M059J (cell line): ENCODE results near the gene ST6GAL1. TPM values are rescaled to one million over a fixed set of nuclear protein-coding genes. Genes with fewer than 3 reads are reported as not detected.
"Not testable (repeated sequence)": the region's sequence is repeated elsewhere in the genome, so short reads cannot be mapped to it uniquely, and the experiment has no call there.

ENCODE experiments used
- DNase-seq: peaks from one replicate; pipeline ENCODE4 v3.0.0-alpha.2; 2012; ENCODE audit warnings: low read depth
- total RNA-seq: library from RNA; depleted of rRNA; stranded (reverse); fragments of >200 nt; shearing (Covaris generic); gene quantifications from 2 replicates; pipeline ENCODE4 v1.2.3, GENCODE V29; 2014

The ST6GAL1 gene
- total RNA-seq, 1 experiment from 2014 or later = 1.2 TPM

DNA sequence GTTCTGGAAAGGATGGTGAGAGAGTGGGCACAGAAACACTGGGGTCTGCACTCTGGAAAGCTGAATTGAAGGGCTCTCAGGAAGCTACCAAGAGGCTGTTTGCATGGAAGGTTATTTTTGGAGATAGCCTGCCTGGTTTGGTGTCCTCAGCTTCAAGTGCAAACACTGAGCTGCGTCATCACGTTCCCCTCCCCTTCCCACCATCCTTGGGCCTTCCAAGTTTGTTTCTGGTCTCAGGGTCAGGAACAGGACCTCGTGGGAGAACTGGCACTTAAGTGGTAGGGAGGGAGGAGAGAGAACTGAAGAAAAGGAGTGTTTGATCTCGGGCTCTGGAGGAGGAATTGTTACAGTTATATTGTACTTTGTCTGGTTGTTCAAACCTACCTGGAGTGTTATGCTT lies 10.6 kb downstream of the ST6GAL1 start:
- no peak for DNase-seq

DNA sequence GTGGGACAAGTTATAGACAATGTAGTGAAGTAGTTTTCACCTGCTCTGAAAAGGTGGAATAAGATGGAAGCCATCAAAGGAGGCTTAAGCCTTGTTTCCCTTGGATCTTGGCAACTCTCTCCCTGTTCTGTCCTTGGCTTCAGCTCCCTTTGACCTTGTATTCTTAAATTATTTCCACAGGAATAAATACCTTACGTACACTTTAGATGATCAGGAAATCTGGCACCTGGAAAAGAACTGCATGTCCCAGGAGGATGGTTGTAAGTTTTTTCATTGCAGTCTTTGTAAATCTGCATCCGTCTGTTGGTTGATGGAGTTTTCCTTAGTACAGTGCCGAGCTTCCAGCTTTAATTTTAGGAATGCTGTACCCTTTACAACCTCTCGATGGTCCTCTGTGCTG lies 11.8 kb downstream of the ST6GAL1 start:
- no peak for DNase-seq

DNA sequence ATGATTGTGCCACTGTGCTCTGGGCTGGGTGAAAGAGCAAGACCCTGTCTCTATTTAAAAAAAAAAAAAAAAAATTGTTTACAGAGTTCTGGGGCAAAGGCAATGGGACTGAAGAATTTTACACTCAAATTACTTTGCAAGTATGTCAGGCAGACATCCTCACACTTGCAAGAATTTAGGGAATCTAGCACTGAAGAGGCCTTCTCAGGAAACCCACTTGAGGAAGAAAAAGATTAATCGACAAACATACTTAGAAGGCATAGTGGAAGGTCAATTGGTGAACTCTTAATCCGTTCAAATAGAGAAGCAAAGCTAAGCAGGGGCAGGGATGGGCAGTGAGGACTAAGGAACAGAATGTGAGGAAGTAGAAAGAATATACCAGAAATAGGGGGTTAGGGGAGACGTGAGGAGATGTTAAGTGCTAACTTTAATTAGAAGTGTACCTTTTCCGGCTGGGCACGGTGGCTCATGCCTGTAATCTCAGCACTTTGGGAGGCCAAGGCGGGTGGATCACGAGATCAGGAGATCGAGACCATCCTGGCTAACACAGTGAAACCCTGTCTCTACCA lies 15.0 kb downstream of the ST6GAL1 start:
- no peak for DNase-seq

DNA sequence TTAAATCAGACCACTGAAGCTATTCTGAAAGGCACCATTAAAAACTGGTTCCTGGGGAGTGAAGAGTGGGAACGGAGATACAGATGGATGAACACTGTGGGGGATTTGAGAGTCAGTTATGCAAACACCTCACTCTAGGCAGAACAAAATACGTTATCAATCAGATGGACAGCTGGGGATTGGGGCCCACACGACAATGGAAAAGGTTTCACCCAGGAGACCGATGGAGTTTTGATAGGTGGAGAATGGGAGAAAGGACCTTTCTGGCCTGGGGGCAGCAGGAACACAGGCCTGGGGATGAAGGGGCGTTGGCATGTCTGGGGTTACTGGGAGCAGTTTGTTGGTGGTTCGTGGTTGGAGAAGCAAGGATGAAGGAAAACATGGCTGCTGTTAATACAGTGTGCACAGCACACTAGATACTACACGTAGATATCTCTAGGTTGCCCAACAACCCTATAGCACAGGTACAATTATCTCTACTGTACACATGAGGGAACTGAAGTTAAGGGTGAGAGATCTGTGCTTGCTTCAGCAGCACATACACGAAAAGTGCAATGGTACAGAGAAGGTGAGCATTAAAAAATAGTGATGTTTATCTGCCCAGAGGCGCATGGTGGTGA lies 16.5 kb downstream of the ST6GAL1 start:
- no peak for DNase-seq

DNA sequence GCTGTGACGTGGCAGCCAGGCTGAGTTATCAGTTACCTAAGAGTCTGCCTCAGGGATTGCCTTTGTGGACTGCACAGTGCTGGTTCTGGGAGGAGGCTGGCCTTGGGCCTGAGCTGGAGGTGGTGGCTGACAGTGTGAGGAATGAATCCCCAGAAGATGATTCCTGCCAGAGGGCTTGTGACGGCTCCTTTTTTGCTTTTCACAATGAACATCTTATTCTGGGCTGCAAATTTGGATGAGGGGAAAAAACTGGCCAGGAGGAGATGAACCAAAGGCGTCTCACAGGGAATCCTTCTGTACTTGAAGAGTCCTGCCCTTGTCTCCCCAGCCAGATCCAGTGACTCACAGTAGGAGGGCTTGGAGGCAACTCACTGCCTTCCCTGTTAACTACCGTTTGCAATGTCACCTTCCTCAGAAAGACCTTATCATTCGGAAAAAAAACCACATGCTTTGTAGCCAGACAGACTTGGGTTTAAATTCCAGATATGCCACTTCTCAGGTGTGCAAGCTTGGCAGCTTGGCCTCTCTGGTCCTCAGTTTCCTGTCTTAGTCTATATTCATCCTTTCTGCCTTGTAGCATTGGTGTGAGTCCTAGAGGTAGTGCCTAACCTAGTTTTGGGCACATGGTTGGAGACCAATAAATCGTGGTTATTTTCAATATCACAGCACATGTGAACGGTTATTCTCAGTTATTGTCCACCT lies 19.1 kb downstream of the ST6GAL1 start:
- peak; percentile 59 for DNase-seq

DNA sequence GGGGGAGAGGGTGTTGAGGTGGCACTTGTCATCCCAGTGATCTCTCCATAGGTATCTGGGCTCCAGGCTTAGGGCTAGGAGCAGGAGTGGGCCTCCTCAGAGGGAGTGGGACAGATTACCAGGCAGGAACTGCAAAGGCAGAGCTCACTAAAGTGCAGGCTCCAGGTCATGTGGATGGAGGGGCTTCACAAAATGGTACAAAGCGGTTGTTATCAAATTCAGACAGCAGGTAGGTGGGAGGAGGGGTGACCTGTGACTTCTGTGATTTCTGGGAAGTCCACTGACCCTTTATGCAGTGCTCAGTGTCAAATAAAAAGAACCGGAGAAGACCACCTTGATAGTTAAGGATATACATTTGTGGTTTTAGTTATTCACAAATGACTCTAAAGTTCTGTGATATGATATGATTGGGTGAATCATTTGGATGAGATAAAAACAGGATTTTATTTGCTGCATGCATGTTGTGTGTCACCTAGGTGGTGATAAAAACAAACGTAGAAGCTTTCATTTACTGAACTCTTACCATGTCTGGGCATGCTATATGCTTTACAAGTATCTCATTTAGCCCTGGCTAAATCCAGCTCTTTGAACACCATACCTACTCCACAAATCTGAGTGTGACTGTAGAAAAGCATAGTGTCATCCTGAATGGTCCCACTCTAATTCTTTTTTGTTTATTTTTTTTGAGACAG lies 20.2 kb downstream of the ST6GAL1 start:
- DNase-seq = no peak

DNA sequence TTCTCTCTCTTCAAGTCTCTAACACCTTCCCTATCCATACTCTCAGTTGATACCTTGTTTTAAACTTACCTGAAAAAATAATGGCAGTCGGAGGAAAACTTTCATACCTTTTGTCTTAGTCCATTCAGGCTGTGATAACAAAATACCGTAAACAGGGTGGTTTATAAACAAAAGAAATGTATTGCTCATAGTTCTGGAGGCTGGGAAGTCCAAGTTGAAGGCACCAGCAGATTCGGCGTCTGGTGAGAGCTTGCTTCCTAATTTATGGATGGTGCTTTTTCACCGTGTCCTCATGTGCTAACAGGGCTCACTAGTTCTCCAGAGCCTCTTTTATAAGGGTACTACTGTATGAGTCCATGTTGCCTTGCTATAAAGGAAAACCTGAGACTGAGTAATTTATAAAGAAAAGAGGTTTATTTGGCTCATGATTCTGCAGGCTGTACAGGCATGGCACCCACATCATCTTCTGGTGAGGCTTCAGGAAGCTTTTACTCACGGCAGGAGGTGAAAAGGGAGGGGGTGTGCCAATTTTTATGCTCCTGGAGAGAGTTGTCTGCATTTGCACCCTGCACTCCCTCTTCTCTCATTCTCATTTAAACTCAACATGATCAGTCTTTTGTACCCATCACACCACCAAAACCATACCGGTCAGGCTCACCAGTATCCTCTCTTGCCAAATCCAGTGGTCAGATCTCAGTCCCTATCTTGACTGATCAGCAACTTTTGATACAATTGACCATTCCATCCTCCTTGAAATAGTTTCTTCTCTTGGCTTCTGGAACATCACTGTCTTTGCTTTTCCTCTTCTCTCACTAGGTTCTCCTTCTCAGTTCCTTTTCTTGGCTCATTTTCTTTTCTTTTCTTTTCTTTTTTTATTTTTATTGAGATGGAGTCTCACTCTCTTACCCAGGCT lies 21.6 kb downstream of the ST6GAL1 start:
- no peak for DNase-seq

DNA sequence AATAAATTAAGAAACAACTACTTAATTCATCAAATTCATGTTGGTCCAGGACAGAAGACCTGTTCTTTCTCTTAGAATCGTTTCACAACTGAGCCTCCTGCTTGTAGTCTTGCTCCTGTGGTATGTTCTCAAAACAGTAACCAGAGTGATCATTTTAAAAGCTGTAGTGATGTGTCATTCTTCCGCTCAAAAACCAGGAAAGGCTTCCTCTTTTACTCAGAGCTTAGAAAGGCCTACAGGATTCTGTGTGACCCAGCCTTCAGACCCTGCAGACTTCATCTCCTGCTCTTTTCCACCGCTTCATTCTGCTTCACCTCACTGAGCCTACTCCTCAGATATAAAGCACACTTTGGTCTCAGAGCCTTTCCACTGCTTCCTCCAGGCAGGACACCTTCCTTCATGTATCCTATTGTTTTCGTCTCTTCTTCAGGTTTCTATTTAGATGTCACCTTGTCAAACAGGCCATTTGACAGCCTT lies 22.7 kb downstream of the ST6GAL1 start:
- DNase-seq = peak; percentile 83

DNA sequence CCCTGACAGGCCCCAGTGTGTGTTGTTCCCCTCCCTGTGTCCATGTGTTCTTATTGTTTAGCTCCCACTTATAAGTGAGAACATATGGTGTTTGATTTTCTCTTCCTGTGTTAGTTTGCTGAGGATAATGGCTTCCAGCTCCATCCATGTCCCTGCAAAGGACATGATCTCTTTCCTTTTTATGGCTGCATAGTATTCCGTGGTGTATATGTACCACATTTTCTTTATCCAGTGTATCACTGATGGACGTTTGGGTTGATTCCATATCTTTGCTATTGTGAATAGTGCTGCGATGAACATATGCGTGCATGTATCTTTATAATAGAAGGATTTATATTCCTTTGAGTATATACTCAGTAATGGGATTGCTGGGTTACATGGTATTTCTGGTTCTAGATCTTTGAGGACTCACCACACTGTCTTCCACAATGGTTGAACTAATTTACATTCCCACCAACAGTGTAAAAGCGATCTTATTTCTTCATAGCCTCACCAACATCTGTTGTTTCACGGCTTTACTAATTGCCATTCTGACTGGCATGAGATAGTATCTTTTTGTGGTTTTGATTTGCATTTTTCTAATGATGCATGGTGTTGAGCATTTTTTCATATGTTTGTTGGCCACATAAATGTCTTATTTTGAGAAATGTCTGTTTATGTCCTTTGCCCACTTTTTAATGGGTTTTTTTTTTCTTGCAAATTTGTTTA lies 23.8 kb downstream of the ST6GAL1 start:
- peak; percentile 56 for DNase-seq

DNA sequence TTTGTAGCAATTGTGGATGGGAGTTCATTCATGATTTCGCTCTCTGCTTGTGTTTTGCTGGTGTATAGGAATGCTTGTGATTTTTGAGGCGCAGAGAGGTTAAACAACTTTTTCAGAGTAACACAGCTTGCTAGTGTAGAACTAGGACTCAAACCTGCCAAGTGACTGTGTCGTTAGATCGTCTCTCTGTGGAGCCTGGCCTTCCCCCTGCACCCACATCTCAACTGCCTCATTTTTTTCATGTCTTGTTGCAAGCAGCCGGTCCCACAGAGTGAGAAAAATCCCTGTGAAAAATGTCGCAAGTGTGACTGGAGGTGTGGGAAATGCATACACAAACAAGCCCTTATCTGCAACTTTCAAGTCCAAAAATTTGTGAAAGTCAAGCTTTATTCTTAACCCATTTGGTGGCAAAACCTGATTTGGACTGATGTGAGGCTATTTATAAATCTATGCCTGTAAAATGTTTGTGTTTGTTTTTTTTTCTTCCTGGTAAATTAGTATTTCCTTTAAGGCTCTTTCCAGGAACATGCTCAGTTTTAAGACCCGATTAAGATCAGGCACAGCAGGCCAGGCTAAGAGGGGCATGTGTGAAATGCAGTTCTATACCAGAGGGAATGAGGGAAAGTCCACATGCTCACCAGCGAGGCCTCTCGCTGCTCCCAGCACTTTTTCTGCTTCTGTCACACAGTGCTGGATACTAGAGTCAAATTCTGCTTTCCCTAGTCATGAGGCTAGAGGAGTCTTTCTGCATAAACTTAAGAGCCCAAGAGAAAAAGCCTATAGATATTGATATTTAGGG lies 25.8 kb downstream of the ST6GAL1 start:
- no peak for DNase-seq

DNA sequence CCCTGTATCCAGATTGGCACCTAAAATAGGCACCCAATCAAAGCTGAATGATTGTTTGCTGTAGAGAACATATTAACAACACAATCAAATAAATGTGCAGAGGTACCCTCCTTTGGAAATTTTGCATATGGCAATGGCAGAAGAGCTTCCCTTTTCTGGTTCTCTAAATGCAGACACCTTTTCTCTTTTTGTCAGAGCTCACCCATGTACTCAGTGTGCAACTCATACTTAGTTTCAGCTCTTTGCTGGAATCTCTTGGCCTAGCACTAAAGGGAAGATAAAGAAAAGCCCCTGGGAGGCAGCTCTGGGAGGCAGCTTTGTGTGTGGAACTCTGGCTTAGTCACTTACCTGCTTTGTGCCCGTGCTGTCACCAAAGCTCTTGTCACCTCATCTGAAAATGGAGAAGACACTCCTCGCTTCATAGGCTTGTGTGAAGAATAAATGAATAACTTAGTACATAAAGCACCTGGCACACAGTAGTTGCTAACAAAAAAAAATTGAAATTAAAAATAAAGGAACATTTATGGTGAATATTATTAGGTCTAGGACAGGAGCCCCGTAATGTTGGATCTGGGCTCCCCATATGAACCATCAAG lies 28.8 kb downstream of the ST6GAL1 start:
- DNase-seq = no peak

DNA sequence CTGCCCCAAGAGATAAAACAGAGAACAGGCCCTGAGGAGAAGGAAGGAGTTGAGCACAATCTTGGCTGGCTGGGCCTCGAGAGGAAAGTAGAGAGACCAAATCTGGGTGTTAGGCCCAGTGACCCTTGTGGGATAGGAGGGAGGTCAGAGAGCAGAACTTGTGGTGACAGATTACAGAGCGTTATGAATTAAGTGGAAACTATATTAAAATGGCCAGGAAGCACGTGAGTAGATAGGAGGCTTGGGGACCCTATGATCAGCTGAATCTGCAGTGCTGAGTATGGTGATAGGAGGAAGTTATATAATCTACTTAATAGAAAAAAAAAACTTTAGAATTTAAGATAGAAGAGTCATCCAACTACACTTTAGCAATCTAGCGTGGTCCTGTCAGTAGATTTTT lies 30.0 kb downstream of the ST6GAL1 start:
- DNase-seq = no peak

DNA sequence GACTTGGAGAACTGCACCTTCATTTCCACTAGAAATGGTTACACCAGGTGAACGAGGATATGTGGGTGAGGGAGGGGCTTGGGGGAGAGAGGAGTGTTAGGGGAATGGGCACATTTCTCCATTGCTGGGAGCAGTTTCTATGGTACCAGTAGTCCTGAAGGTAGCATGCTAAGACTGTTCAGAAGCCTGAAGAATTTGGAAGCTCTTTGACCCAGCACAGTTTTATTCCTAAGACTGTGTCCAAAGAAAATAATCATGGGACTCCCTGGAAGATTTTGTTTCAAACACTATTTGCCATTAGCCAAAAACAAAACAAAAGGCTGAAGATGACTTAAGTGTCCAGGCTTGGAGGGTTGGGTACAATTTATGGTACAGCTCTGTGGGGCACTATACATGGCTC lies 32.1 kb downstream of the ST6GAL1 start:
- no peak for DNase-seq

DNA sequence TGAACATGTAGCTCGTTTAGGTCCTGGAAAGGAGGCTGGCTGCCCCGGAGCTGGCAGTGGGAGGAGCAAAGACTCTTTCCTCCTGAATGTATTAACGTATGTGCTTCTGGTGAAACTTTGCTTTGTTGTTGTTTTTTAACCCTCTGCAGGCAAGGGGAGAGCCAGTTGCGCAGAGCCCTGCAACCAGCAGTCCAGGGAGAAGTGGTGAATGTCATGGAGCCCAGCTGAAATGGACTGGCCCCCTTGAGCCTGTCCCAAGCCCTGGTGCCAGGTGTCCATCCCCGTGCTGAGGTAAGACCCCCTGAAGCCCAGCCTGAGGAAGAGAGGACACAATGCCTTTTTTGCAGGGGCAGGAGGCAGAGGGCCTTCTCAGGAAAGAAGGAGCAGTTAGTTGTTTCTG lies 33.3 kb downstream of the ST6GAL1 start:
- DNase-seq = no peak

DNA sequence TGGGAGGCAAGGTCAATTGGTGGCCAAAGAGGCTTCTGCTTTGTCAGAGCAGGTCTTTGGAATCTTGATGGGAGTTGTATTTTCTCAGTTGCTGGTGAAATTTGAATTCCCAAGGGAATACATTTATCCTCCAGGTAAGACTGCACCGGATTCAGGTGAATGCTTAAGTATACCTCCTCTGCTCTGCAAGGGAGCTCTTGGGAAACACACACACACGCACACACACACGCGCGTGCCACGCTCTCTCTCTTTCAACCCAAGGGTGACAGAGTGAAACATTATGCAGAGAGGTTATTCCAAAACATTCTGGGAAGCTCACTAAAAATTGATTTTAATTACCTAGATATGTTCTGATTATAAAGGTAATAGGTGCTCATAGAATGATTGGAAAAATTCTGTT lies 33.7 kb downstream of the ST6GAL1 start:
- no peak for DNase-seq

DNA sequence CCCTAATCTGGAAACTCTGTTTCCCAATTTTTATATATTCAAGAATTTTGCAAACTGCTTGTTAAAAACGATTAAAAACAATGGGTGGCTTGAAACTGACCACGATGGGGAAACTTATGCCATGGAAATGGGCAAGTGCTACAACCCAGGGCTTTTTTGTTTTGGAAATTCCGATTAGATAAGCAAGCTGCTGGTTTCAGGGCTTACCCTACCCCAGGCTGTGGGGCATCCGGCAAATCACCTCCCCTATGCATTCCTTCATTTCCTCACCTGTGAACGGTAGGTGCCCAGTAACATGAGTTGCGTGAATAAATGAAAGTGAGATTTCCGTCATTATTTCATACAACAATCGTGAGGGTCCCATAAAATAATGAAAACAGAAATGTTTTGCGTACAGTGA lies 34.3 kb downstream of the ST6GAL1 start:
- DNase-seq = no peak

DNA sequence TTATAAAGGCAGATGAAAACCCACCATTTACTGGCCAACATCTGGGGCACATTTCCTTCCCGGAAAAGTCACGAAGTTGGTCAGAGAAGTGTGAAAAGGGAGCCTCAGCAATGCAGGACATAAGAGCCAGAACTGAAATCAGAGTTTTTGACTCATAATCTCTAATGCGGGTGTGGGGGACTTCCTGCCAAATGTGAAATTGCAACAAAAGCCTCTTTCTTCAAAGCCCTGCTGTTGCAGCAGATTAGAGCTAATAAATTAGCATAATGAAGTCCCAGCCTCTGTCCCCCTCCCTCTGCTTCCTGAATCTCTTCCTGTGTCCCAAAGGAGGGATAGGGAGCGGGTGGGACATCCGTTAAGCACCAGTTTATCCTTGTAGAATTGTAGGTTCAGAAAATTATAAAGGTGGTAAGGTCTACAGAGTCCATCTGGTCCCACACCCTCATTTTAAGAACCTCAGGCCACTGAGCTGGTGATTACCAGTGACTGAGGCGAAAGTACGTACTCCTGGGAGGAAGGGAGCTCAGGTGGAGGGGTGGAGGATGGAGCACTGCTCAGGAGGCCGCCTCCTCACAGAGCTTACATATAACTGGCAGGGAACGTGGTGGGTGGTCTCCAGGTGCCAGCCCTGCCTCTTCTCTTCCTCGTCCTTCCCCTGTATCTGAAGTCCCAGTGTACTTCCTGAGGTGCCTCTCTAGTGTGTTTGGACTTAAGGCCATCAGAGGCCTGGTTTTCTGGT lies 35.0 kb downstream of the ST6GAL1 start:
- DNase-seq = no peak

DNA sequence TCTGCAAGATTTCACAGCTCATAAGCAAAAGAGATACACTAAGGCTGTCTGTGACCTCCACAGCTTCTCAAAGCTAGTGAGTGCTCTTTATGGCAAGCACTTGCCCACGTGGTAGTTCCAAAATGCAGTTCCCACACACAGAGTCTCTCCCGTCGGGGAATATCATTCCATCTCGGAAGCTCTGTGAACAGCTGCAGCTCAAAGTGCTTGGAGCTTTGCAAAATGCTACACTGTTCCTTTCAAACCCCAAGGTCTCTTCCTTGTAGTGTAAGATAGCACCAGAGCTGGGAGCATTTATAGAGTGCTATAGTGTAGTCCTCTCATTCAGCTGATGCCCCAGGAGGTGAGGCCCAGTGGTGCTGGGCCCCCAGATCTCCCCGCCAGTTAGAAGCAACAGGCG lies 36.1 kb downstream of the ST6GAL1 start:
- DNase-seq = no peak

DNA sequence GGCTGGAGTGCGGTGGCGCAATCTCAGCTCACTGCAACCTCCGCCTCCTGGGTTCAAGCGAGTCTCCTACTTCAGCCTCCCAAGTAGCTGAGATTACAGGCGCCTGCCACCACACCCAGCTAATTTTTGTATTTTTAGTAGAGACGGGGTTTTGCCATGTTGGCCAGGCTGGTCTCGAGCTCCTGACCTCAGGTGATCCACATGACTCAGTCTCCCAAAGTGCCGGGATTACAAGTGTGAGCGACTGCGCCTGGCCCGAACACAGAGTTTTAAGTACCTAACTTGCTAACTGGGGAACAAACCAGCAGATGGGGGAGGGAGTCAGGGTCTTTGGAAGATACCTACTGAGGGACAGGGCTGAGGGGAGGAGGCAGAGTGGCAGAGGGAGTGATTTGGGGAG lies 36.9 kb downstream of the ST6GAL1 start:
- not testable (repeated sequence) for DNase-seq
